Coronary artery (tissue), 2 donors: Measurements from ENCODE around the gene ELAC2.
A peak's percentile ranks its signal among the peaks of the same experiment; 100 is the strongest.

Experiments
- DNase-seq: peaks from one replicate; pipeline ENCODE4 v3.0.0-alpha.2; 2017; ENCODE audit warnings: low spot score
- H3K27ac ChIP-seq, 2 donors: fragments of 200-600 bp; sonication (generic); one replicate each; pipeline ENCODE4 v1.5.1; 2016 to 2019
- H3K4me3 ChIP-seq: fragments of 200-600 bp; sonication (generic); 2 replicates; pipeline ENCODE4 v1.5.1; 2016; ENCODE audit warnings: mild to moderate bottlenecking, moderate library complexity
- CTCF ChIP-seq: fragments of 200-600 bp; sonication (generic); IDR thresholded peaks from one replicate; pipeline ENCODE4 v1.5.1; 2019; ENCODE audit warnings: antibody characterized with exemption

Gene ELAC2

GRCh38 chr17:12973496-12974004 is 44.3 kb downstream of the ELAC2 start:
- TF ChIP-seq CTCF = no peak
- DNase-seq = no peak
- H3K27ac ChIP-seq = no peak overlapping the region
- H3K4me3 ChIP-seq = peak overlapping the region; percentile 71

GRCh38 chr17:12967962-12968361 is 49.9 kb downstream of the ELAC2 start:
- no peak for DNase-seq
- Histone ChIP-seq H3K27ac (no peak overlapping the region), H3K4me3 (no peak overlapping the region)
- no peak for TF ChIP-seq CTCF

- Histone ChIP-seq H3K4me3 (no peak overlapping the region), H3K27ac (no peak overlapping the region)
- no peak for DNase-seq
- TF ChIP-seq CTCF = no peak
Measured at GRCh38 chr17:12966413-12966812, 51.4 kb downstream of the ELAC2 start.

GRCh38 chr17:12965988-12966387 is 51.8 kb downstream of the ELAC2 start:
- Histone ChIP-seq H3K4me3 (no peak overlapping the region), H3K27ac (no peak overlapping the region)
- TF ChIP-seq CTCF = no peak
- no peak for DNase-seq

GRCh38 chr17:12964840-12965239 is 53.0 kb downstream of the ELAC2 start:
- Histone ChIP-seq H3K27ac (no peak overlapping the region), H3K4me3 (no peak overlapping the region)
- TF ChIP-seq CTCF = no peak
- no peak for DNase-seq

GRCh38 chr17:12964162-12964561 is 53.7 kb downstream of the ELAC2 start:
- TF ChIP-seq CTCF = no peak
- Histone ChIP-seq H3K27ac (no peak overlapping the region), H3K4me3 (no peak overlapping the region)
- no peak for DNase-seq

- H3K4me3 ChIP-seq = no peak overlapping the region
- no peak for DNase-seq
- H3K27ac ChIP-seq = no peak overlapping the region
- no peak for TF ChIP-seq CTCF
Measured at GRCh38 chr17:12963505-12963904, 54.3 kb downstream of the ELAC2 start.
